ENCODE data around the gene MRPS27.

The MRPS27 gene

DNA sequence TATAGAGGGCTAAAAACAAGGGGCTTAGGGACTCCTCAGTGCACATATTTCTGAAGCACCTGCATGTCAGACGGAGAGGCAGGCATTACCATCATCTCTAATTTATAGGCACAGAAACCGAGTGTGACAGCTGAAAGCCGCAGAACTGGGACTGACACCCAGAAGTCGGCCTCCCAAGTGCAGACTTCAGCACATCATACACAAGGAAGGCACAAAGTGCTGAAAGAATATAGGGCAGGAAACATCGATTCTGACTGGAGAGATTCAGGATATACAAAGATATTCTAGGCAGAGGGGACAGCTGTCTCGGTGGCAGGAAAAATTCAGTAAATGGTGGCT lies 11.2 kb downstream of the MRPS27 start:
- no peak for DNase-seq (ENCODE audit: low spot score)
- Histone ChIP-seq H3K4me3 (no peak overlapping the region), H3K27ac (peak overlapping the region; percentile 92 to 95)
- TF ChIP-seq, protein P1, sequence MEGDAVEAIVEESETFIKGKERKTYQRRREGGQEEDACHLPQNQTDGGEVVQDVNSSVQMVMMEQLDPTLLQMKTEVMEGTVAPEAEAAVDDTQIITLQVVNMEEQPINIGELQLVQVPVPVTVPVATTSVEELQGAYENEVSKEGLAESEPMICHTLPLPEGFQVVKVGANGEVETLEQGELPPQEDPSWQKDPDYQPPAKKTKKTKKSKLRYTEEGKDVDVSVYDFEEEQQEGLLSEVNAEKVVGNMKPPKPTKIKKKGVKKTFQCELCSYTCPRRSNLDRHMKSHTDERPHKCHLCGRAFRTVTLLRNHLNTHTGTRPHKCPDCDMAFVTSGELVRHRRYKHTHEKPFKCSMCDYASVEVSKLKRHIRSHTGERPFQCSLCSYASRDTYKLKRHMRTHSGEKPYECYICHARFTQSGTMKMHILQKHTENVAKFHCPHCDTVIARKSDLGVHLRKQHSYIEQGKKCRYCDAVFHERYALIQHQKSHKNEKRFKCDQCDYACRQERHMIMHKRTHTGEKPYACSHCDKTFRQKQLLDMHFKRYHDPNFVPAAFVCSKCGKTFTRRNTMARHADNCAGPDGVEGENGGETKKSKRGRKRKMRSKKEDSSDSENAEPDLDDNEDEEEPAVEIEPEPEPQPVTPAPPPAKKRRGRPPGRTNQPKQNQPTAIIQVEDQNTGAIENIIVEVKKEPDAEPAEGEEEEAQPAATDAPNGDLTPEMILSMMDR (IDR thresholded peaks at IDR 0.05) = no peak

DNA sequence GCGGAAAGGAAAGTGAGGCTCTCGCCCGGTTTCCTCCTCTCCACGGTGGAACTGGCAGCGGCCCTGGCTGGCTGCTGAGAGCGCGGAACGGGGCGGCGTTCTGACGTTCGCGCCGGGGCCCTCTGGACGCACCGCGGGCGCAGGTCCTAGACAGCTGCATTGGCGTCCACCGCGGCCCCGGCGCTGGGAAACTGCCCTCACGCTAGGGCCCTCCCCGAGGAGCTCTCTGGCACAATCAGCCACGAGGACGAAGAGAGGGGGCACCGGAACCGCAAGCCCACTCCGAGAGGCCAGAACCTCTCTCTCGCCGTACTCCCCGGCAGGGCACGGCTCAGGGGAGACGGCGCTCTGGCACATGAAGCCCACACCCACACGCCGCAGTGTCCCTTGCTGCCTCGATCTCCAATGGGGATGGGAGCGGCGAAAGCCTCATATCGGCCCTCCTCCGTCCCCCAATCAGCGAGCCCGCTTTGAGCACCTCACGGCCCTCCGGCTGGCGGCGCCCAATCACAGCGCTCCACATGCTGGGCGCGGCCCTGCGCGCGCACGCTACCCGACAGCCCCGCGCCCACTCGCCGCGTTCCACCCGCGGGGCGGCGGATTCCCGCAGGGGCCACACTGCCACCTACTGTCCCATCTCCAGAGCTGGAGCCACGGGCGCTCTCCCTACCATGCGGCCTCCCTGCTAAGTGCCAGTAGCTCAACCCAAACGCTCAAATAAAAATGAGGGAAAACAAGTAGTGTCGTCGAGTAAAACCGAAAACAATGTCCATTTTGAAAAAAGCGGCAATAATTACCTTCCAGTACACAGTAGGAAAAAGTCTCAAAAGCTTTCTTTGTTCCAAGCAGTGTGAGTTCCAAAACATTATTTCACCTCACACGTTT lies 11.8 kb downstream of the MRPS27 start:
- DNase-seq (ENCODE audit: low spot score) = peak; percentile 99
- TF ChIP-seq, protein P1 (IDR thresholded peaks at IDR 0.05) = peak; percentile 79
- peak overlapping the region; percentile 92 to 95 for H3K27ac ChIP-seq
- H3K4me3 ChIP-seq = peak overlapping the region; percentile 81

DNA sequence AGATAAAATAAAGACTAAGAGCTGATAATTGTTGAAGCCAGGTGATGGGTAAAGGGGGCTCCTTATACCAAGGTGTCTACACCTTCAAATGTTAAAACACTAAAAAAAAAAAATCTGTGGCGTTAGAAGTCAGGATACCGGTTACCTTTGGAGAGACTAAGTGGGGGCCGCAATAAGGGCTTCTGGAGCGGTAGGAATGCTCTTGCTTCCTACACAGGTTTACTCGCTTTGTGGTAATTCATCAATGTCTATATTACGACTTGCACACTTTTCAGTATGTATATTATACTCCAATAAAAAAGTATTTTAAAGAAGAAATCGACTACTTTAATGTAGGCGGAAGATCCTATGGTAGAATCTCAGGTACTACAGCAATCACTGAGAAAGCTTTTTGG lies 12.5 kb downstream of the MRPS27 start:
- DNase-seq (ENCODE audit: low spot score) = no peak
- Histone ChIP-seq H3K27ac (peak overlapping the region; percentile 92 to 95), H3K4me3 (peak overlapping the region; percentile 81)
- TF ChIP-seq, protein P1 (IDR thresholded peaks at IDR 0.05) = no peak

DNA sequence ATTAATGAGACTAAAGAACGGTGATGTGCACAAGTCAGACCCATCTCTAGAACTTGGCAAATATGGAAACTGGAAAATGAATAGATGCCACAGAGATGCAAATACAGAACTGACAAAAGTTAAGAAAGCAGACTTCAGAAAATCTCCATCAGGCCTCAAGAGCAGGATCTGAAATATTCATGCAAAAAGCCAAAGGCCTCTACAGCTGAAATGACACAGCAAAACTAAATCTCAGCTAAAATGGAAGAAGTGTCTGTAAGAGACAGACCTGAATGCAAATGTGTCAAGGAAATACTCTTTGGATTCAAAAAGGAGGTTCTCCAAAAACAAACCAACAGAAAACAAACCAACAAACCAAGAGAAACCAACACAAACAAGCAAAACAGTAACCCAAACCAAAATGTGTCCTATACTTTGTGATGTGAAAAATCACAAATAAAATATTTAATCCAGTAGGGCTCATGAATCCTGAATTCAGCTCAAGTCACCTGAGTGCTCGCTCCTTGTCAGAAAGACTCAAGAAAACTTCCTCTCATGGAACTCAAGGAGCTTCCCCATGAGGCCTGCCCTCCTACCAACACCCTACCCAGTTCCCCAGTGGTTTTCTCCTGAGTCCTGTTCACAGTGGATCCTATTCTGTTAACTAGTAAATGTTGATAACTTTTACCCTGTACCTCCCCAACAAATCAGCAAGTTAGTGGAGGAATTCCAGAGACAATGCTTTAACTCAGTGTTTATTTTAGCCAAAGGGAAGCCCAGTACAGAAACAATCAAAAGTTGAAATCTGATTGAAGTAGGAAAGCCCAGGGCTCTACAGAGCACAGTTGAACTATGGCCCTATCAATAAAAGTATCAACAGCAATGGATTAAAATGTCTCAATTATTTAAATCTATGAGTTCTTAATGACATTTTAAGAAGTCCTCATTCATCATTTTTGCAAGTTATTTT lies 14.6 kb downstream of the MRPS27 start:
- DNase-seq (ENCODE audit: low spot score) = no peak
- TF ChIP-seq, protein P1 (IDR thresholded peaks at IDR 0.05) = no peak
- Histone ChIP-seq H3K27ac (peak overlapping the region; percentile 24 to 59), H3K4me3 (no peak overlapping the region)

DNA sequence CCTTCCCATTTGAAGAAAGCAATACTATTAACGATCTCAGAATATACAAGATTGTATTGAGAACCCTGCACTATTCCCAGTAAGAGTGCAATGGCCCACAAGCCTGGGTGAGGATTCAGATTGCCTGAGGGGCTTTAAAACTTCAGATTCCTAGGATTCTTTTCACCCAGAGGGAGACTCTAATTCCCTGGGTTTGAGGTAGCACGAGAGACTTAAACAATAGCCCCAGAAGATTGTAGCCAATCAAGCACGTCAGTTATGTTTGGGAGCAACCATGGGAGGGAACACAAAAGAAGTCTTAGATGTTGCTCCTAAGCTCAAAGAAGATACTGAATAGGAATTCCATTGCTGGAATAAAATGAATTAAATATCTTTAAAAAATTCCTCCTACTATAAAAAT lies 17.9 kb downstream of the MRPS27 start:
- no peak overlapping the region for H3K27ac ChIP-seq
- DNase-seq (ENCODE audit: low spot score) = no peak
- TF ChIP-seq, protein P1 (IDR thresholded peaks at IDR 0.05) = no peak
- H3K4me3 ChIP-seq = no peak overlapping the region

DNA sequence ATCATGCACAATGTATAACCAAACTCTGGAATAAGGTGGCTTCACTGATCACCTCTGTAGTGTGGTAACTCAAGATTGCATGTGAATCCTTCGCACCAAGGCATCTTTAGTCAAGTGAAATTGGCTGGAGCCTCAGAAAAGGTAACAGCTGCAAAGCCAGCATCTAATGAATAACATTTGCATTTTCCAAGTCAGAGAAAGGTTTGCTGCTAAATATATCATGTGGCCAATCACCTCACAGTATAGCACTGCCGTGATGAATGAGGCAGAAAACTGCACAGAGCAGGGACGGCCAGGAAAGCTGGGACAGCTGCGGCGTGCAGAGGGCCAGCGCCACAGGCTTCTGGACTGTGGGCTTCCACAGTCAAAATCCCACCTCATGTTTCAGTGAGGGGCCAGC lies 18.5 kb downstream of the MRPS27 start:
- no peak overlapping the region for H3K27ac ChIP-seq
- no peak for DNase-seq (ENCODE audit: low spot score)
- TF ChIP-seq, protein P1 (IDR thresholded peaks at IDR 0.05) = no peak

More for the DNA sequence above, 18.5 kb downstream of the MRPS27 start:
- H3K4me3 ChIP-seq = no peak overlapping the region

All from coronary artery (tissue), 2 donors.